ENCODE measurements around the gene ITGA11.

ITGA11 gene

DNA sequence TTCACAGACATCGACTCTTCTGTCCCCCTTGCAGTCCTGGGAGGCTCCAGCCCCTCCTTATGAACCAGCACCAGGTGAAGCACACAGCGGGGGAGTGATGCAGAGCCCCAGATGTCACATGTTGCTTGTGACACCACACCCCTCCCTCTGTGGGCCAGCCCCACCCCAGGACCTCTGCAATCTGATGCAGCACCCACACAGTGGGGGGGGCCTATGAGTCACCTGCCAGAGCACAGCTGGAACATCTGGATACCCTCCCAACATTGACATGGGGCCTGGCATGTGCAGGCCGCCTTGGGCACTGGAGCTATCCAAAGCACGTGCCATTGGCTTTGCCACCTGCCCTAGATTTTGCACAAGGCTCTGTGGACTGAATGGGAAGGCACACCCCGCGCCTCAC, 83.9 kb downstream of the ITGA11 start:
- DNase-seq: no peak

DNA sequence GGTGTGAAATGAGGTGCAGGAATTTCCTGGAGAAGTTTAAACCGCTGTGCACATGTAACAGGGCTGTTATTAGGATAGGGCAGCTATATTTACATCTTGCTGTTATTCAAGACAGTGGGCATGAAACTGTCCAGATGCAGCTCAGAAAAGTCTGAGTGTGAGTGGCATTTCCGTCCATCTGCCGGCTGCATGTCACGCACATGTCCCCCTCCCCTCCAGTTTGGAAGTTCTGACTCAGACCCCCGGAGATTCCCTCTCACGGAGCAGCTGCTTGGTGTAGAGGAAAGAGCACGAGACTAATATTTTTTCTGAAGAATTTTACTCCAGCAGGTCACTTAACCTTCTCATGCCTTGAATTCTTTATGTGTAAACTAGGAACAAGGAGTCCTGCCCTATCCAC, 84.6 kb downstream of the ITGA11 start:
- no peak for DNase-seq

DNA sequence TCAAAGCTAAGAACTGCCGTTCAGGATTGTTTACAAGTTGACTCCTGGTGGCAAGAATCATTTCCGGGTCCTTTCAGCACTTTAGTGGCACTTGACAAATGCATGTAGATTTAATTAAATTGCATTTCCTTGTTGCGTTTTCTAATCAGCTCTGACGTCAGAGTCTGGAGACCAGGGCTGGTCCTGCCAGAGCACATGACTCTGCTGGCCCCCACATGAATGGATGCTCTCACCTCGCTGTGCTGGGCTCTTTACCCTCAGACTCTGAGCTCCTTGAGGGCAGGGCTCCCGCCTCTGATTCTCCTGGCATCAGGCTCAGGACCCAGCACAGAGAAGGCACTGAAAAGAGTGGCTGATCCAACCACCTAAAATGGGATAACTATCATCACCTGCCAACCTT, 85.0 kb downstream of the ITGA11 start:
- DNase-seq: no peak

DNA sequence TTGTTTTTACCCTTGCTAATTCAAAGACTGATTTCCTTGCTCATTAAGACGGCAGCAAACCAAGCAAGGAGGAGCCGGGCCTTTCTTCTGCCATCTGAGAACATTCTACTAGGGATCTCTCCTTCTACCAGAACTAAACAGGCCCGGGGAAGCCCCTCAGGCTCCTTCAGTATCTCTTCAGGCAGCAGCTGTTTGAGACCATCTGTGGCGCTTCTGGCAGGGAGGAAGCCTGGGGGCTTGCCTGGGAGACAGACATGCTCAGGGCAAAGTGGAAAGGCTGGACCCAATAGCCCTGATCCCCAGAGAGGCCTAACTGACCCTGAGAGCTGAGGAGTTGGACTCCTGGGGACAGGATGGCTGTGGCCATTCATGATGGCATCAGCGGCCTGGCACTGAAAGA, 86.5 kb downstream of the ITGA11 start:
- no peak for DNase-seq

DNA sequence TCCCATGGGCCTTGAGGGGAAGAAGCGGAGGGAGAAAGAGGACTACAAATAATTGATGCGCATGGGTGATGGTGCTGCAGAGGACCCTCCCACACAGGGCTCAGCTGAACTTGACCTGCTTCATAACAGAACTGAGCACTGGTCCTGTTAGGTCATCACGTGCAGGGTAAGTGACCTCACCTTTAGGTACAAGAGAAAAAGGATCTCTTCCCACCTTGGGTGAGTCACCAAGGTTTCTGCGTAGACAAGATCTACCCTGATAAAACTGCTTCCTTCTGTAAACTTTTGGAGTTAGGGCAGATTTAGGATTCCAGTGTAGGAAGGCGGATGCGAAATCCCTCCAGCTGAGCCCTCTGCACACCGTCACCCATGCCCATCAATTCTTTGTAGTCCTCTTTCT, 87.4 kb downstream of the ITGA11 start:
- no peak for DNase-seq

DNA sequence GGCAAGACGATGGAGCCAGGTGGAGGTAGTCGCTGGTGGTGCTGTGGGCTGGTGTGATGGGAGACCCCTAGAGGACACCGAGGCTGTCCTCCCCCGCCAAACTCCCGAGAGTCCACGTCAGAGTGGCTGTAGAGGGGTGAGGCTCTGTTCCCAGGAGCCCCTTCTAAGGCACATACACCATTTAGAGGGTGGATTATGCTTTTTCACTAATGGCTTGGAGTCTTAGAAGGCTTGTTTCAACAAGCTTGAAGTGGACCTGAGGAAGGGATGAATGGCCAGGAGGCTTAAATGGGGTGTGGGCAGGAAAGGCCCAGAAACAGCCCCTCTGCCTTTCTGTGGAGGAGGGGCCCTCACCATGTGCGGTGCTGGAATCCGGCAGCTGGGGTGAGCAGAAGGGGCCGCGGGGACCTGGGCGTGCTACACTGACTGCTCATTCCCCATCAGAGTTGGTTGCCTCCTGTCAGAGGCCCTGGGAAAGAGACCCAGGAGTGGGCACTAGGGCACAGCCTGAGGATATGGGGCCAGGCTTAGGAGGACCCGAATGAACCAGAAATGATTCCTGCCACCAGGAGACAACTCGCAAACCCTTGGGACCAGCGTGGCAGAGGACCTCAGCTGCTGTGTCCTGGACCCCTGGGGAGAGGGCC, 88.3 kb downstream of the ITGA11 start:
- DNase-seq: no peak

DNA sequence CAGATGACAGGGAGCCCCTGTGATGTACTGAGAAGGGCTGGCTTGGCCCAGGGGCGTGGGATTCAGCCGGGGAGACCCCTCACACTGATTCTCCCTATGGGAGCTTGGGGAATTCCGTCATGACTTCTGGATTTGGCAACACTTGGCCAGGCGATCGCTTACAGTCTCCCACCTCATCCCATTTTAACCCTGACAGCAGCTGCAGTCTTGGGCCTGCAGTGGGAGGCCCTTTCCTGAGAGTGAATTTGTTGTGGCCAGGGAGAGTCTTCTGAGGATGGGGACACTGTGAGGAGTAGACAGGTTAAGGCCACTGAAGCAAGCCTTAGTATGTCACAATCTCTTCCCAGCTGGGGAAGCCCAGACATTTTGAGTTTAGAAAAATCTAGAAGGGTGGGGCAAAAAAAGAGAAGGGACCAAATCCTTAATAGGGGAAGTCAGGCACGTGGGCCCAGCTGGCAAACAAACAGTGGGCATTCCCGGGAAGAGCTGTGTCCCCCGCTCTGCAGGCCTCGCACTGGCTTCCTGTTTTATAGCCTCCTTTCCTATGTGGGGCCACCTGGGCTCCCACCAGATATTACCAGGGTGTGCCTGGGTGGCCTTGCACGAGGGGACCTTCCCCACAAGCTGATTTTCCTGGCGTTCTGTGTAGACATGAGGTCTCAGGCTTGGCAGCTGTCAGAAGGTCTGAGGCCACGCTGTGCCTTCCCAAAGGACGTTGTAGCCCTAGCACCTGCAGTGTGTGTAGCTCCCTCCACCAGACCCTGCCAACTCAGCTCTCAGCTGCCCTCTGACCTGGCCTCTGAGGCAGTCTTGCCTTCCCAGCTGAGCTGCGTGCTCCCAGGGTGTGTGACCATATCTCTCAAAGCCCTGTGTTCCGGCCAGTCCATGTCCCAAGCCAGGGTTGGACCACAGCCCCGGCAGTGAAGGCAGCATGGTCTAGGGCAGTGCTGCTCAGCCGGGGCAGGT, 89.9 kb downstream of the ITGA11 start:
- no peak for DNase-seq

DNA sequence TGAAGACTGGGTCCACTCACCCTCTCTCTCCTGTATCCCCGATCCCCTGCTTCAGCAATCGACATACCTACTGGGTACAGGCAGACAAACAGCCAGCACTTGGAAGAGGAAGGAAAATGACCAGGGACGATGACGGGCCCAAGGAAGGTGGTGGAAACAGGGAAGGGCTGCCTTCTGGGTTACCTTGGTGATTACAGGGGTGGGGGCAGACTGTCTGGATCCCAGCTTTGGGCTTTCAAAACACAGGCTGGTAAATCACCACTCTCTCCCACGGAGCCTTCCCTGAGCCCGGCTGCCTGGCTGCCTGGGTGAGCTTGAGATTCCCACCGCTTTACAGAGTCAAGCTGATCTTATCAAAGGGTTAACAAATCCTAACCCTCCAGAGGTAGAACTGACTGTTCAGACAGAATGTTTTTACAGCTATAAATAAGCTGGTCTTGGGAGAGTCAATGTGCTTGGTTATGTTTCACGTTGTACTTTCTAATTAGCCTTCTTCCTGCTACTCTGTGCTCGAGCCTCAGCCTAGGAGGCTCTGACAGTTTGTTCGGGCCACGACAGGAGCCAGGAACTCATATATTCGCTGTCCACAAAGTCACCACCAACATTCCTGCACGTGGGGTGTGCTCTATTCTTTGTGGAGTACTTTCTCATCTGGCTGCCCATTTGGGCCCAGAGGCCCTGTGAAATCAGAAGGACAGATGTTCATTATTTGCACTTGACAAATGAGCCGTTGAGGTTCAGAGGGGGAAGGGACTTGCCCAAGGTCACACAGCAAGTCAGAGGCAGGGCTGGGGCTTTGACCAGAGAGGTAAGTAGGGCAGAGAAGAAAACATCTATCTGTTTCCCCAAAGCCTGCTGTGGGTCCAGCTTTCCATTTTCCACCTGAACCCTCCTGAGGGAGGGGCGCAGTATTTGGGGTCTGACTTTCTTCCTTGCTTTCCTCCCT, 91.0 kb downstream of the ITGA11 start:
- no peak for DNase-seq

DNA sequence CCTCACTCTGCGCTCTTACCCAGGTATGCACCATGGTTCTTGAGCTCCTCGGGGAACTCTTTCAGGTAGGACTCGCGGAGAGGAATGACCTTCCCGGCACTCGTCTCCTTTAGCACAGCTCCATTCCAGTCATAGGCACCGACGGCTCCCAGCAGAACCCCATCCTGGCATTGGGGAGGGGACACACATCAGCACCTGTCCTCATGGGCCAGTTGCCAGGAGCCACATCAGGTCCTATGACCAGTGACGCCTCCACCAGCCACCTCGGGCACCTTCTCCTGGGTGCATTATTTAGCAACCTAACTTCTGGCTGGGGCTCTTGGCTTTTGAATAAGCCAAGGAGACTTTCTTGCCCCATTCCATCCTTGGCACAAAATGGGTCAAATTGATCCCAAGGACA, 92.5 kb downstream of the ITGA11 start:
- no peak for DNase-seq

DNA sequence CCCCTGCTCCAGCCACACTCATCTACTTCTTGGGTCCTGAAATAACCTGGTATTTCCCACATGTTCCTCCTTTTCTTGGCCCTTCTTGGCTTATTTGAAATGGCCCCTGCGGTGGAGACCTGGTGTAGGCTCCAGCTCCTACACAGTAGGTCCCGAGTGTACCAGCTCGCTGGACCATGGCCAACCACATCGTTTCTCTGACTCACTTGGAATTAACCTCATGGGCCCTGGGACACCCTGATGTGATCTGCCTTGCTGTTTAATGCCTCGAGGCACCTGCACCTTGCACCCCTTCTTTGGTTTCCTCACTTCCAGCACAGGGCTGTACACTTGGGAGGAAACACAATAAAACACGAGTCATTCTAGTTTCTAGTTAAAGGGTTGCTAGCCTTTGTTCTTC, 94.1 kb downstream of the ITGA11 start:
- no peak for DNase-seq

DNA sequence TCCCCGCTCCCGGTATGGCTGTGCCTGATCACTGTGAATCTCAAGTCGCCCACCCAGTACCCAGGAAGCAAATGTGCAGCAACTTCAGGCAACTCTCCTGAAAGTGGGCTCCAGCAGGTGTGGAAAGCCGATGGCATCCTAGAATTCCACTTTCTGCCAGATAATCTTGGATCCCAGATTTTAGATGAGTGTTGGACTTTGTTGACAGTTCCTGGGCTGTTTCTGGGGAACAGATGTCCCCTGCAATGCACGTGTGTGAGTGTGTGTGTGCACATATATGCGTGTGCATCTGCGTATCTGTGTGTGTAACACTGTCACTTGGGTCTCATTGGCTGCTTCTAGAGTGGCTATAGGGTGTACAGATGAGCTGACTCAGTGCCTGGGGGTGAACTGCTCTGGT, 95.4 kb downstream of the ITGA11 start:
- DNase-seq: no peak

DNA sequence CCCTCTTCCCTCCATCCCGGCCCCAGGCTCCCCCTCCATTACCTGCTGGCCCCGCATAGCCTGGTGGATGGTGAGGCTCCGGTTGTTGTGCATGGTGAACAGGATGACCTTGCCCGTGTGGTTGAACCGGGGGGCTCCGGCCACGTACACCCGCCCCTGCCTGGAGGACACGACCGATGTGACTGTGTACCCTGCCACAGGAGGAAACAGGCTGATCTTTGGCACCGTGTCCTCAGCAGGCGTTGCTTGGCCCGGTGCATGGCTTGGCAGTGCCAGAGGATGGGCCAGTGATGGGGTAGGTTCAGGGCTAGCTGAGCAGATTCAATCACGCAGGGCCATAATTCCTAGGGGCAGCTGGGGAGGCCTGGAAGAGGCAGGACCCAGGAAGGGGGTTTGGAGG, 96.3 kb downstream of the ITGA11 start:
- no peak for DNase-seq

DNA sequence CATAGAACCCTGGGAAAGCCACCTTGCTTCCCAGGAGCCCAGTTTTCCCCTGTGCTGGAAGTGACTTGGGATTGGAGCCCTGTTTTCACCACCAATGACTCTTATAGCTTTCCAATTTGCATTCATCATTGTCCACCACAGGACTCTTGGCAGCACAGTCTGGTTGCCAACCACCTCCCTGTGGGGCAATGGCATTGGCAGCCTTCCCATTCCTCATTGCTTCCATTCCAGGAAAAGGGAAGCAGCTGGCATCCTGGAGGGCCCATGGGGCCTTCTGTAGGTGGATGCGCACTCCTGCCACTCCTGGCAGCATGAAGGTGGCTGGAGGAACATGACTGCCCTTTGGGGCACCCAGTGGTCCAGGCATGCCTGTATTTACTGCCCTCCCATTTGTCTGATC, 96.7 kb downstream of the ITGA11 start:
- peak; percentile 67 for DNase-seq

DNA sequence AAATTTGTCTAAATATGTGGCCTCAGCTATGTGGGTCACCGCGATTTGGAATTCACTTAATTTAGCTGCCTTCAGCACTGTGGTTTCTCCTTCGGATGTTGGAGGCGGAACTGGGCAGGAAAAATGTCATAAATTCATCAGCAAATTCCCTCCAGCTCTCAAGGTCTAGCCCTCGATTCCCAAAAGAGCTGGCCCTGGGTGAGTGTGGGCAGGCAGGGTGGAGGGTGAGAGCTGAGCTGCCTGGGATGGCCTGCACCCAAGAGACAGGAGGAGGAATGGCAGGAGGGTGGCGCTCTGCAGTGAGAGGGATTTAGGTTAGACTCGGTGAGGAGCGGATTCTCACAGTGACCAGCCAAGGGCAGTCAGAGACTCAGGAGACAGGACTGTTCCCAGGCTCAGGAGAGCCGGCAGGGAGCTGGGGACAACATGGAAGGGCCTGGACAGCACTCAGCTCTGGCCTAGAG, 97.3 kb downstream of the ITGA11 start:
- DNase-seq: no peak

DNA sequence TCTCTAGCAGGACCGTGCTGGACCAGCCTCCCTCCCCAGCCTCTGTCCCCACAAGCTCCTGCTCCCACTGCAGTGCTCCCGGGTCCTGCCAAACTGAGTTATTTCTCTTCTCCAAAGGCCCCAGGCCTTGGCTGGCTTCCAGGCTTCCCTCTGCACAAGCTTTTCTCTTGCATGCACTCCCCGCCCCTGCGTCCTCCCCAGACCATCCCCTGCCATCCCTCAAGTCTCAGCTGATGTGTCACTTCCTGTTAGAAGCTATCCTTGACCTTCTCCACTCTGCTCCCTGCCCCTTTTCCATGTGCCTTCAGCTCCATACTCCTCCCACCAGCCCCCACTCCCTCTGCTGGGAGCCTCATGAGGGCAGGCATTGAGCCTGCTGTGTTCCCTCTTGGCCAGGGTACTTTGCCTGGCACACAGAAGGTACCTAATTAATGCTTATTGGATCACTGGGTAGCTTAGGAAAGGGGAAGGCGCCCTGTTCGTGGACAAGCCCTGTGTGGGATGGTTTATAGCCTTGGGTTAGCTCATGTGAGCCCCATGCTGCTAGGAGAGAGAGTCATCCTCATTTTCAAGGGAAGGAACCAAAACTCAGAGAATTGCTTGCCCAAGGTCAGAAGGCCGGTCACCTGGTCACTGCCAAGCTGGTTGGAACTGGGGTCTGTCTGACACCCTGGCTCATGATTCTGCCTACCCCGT, 98.0 kb downstream of the ITGA11 start:
- no peak for DNase-seq

DNA sequence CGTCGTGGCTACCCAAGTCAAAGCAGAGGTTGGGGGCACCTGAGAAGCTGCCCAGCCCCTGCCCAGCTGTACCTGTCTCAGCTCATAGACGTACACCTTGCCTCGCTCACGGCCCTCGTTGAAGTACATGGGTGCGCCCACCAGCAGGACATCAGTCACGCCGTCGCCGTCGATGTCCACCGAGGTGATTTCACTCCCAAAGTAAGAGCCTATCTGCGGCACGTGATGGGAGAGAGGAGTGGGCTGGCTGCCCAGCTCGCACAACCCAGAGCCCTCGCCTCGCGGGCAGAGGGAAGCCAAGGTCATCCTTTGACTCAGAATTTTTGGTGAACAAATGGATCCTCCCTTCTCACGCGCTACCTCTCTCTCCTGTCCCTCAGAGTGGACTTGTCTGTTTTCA, 99.7 kb downstream of the ITGA11 start:
- DNase-seq: no peak

DNA sequence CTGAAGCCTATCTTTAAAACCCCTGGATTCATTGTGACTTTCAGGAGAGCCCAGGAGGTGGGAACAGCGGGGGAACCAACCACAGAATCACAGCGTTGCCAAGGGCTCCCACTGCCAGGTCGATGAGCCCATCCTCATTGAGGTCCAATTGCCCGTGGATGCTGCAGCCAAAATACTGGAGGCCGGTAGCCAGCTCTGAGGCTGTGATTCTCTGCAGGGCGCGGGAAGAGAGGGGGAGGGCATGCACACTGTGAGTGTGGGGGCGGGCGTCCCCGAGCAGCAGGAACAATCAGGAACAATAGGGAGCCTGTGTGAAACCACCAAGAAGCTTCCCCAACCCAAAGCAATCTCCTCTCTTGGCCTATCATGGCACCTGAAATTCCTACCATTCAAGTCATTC, 101.1 kb downstream of the ITGA11 start:
- DNase-seq: no peak

DNA sequence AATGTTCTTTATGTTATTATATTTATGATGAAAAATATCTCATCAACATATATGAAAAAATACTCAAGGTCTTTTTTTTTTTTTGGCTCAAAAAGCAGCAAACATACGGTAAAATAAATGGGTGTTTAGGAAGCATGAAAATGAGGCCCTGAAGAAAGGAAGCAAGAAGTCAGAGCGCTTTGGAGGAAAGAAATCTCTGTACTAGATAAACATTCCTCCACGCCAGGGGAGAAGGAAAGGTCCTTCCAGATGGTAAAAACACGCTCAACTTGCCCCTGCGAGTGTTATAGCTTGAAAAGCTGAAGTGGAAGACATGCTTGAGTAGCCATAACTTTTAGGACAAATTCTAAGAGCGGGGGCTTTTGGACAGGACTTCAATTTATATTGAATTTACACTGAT, 101.5 kb downstream of the ITGA11 start:
- no peak for DNase-seq

DNA sequence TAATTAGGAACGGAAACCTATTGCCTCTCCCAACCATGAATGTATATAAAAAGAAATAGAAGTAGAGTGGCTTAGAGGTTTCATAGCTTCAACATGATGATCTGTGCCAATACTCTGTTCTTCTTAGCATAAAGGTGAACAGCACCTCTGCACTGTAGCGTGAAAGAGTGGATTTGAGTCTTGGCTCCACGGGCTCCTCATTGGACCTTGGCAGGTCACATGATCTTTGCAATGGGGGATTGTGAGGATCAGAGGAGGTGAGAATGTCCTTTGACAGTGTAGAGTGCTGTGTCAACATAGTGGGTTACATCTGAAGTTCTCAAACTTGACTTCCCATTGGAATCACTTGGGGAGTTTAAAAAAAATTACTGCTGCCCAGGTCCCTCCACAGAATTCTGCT, 103.0 kb downstream of the ITGA11 start:
- DNase-seq: no peak

DNA sequence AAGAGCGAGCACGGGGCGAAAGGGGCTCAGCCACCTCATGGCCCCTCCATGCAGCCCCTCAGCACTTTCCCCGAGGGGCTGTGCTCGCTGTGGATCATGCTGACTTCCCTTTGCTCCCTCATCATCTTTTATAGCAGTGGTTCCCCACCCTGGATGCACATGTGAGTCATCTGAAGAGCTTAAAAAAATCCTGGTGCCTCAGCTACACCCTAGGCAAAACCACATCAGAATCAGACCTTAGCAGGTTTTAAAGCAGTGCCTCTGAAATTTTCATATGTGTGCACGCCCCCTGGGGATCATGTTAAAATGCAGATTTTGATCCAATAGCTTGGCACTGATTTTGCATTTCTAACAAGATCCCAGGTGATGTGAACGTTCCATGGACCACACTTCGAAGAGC, 103.5 kb downstream of the ITGA11 start:
- no peak for DNase-seq

DNA sequence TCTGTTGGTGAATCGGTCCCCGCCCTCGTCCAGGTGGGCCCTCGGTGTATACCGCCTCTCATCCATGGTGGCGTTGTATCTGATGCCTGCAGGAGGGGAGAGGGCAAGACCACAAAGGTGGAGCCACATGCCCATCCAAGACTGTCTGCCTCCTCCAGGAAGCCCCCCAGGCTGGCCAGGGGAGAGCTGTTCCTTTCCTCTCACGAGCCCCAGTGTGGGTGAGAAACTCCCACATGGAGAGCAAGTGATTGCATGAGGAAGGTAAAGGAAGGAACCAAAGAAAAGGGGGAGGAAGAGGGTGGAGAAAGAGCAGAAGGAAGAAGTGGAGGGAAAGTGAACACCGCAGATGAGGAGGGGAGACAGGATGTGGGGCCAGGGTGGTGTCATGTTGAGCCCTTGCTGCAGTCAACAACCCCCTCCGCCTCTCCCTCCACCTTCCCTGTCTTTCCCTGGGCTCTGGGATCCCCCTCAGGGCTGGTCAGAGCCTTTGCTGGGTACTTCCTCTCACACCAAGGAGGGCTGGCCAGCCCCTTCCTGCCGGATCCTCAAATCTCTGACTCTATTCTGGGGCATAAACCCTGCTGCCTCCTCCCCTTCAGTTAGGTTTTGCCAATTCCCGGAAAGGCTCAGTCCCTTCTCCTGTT, 105.1 kb downstream of the ITGA11 start:
- no peak for DNase-seq

DNA sequence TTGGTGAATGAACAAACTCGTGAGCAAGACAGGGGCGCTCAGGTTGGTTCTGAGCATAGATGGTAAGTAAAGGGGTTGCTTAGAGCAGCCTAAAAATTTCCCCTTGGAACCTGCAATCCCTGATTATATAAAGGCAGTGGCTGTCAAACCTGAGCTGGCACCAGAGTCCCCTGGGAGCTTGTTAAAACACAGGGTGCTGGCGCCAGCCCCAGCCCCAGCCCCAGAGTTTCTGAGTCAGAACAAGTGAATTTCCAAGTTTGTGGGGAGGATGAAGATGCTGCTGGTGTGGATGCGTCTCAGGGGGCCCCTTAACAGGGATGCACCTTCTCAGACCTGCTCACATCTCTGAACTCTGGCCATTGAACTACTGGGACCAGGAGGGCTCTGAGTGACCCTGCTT, 106.2 kb downstream of the ITGA11 start:
- no peak for DNase-seq
